ENCODE data around the gene GIMAP7.

GIMAP7 gene

DNA sequence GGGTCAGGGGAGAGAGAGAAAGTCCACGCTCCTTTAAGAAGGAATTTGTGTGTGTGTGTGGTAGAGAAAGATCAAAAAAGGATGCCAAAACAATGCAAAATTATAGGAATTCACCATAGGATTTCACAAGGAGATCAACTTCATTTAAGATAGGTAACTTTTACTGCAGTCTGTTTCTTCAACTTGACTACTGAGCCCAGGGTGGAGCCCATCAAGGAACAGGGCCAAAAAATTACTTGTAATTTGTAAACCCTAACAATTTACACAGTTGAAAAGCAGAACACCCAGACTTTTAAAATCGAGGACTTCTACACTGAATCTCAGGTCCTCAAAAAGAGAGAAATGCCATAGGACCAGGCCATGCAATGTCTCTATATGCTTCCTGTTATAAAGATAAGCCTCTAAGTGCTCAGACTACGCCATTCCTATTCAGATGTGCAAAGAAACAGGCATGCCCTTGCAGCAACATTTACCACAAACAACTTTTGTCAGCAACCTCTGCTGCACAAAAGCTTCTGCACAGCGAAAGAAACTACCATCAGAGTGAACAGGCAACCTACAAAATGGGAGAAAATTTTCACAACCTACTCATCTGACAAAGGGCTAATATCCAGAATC lies 42.0 kb downstream of the GIMAP7 start:
- Histone ChIP-seq H3K9ac (ENCODE audit: low read length) (no peak overlapping the region), H3K27ac (ENCODE audit: low read depth, low read length) (no peak overlapping the region), H3K9me3 (ENCODE audit: control insufficient read depth, insufficient read depth, low read depth, low read length) (peaks cover 25% of the 10 kb centered on the region), H3K4me3 (ENCODE audit: low read depth, low read length) (no peak overlapping the region), H3K4me1 (ENCODE audit: control insufficient read depth, insufficient read depth, low read length) (no peaks in the 10 kb centered on the region), H3K36me3 (ENCODE audit: control insufficient read depth, insufficient read depth, low read length) (no peaks in the 10 kb centered on the region), H3K27me3 (ENCODE audit: control insufficient read depth, insufficient read depth, low read length) (no peaks in the 10 kb centered on the region)

DNA sequence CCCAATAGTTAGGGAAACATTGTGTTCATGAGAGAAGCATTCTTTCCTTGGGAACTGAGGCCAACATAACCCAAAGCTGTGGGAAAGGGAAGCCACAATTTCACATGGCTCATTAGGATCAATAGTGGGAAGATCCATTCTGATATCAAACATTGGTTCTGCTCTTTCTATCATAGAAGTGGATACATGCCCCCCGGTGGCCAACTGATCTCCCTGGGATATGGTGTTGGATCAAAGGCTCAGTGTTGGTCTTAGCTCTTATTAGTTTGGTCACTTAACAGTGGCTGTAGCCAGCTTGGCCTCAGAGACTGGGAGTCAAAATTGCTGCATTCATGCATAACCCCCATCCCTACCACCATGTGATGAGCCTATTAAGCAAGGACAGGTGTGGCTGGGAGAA lies 45.8 kb downstream of the GIMAP7 start:
- H3K9ac ChIP-seq (ENCODE audit: low read length): no peak overlapping the region
- H3K9me3 ChIP-seq (ENCODE audit: control insufficient read depth, insufficient read depth, low read depth, low read length): peaks cover 18% of the 10 kb centered on the region
- peaks cover 12% of the 10 kb centered on the region; the same call in 1 of the 2 replicates for H3K4me1 ChIP-seq (ENCODE audit: control insufficient read depth, insufficient read depth, low read length)
- H3K27me3 ChIP-seq (ENCODE audit: control insufficient read depth, insufficient read depth, low read length): no peaks in the 10 kb centered on the region
- H3K4me3 ChIP-seq (ENCODE audit: low read depth, low read length): no peak overlapping the region; the same call in 1 of the 2 replicates
- H3K27ac ChIP-seq (ENCODE audit: low read depth, low read length): no peak overlapping the region
- no peaks in the 10 kb centered on the region for H3K36me3 ChIP-seq (ENCODE audit: control insufficient read depth, insufficient read depth, low read length)

DNA sequence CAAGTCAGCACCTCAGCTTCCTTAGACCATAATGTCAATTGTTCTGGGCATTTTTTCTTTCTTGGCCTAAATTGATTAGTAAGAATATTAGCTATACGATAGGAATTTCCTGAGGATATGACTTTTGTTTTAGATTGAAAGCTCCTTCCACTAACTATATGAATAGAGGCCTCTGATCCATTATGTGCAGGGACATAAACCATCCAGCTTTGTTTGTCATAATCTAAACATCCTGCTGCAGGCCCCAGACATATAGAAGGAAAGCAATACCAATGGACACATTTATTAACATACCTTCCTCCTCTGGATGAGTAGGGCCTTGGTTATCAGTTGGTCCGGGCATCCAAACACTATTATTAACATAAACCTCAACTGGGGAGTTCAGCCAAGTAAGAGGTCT lies 48.2 kb downstream of the GIMAP7 start:
- no peak overlapping the region for H3K27ac ChIP-seq (ENCODE audit: low read depth, low read length)
- H3K36me3 ChIP-seq (ENCODE audit: control insufficient read depth, insufficient read depth, low read length): no peaks in the 10 kb centered on the region
- peaks cover 30% of the 10 kb centered on the region for H3K4me1 ChIP-seq (ENCODE audit: control insufficient read depth, insufficient read depth, low read length)
- 0 out of 2 replicates have a peak, but pooled peaks cover 3% of the 10 kb centered on the region for H3K27me3 ChIP-seq (ENCODE audit: control insufficient read depth, insufficient read depth, low read length)
- no peak overlapping the region for H3K9ac ChIP-seq (ENCODE audit: low read length)
- peaks cover 15% of the 10 kb centered on the region for H3K9me3 ChIP-seq (ENCODE audit: control insufficient read depth, insufficient read depth, low read depth, low read length)
- no peak overlapping the region for H3K4me3 ChIP-seq (ENCODE audit: low read depth, low read length)

DNA sequence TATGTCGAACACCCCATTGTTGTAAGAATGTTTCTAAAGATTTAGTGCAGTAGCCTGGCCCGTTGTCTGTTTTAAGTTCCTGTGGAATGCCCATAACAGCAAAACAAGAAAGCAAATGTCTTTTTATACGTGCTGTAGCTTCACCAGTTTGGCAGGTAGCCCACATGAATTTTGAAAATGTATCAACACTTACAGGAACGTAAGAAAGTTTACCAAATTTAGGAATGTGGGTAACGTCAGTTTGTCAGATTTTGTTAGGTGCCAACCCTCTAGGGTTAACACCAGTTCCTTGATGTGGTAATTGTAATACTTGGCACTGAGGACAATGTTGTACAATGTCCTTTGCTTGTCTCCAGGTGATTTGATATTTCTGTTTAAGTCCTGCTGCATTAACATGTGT lies 49.3 kb downstream of the GIMAP7 start:
- H3K36me3 ChIP-seq (ENCODE audit: control insufficient read depth, insufficient read depth, low read length): no peaks in the 10 kb centered on the region
- peaks cover 30% of the 10 kb centered on the region for H3K4me1 ChIP-seq (ENCODE audit: control insufficient read depth, insufficient read depth, low read length)
- no peak overlapping the region for H3K4me3 ChIP-seq (ENCODE audit: low read depth, low read length)
- no peak overlapping the region for H3K9ac ChIP-seq (ENCODE audit: low read length)
- H3K27me3 ChIP-seq (ENCODE audit: control insufficient read depth, insufficient read depth, low read length): 0 out of 2 replicates have a peak, but pooled peaks cover 3% of the 10 kb centered on the region
- peaks cover 15% of the 10 kb centered on the region for H3K9me3 ChIP-seq (ENCODE audit: control insufficient read depth, insufficient read depth, low read depth, low read length)
- no peak overlapping the region for H3K27ac ChIP-seq (ENCODE audit: low read depth, low read length)

DNA sequence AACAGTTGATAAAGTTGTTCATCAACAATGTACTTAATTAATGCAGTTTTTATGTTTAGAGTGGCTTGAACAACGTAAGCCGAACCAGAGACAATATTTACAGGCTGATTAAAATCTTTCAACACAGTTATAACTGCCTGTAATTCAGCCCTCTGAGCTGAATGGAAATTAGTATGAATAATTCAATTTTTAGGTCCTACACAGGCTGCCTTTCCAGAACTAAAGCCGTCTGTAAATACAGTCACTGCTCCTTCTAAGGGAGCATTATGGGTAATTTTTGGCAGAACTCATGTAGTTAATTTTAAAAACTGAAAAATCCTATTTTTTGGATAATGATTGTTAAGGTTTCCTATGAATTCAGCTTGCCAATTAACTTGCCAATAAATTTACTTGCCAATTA lies 49.9 kb downstream of the GIMAP7 start:
- no peak overlapping the region for H3K27ac ChIP-seq (ENCODE audit: low read depth, low read length)
- H3K4me1 ChIP-seq (ENCODE audit: control insufficient read depth, insufficient read depth, low read length): peaks cover 30% of the 10 kb centered on the region
- H3K9me3 ChIP-seq (ENCODE audit: control insufficient read depth, insufficient read depth, low read depth, low read length): peaks cover 13% of the 10 kb centered on the region

DNA sequence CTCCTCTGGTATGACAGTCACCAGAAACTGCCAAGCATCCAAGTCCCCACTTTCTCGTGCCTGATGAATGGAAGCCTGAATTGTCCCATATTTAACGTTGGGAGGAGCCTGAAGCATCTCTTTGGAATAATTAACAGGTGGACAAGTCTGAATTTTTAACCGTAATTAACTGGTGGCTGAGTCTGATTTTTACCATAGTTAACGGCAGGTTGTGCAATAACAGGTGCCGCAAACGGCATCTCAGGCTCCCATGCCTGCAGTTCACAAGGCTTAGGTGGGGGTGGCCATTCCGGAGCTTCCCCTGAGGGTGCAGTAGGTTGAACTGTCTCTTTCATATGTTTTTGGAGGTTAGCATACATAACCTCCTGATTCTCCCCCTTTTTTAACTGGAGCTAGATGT lies 50.6 kb downstream of the GIMAP7 start:
- Histone ChIP-seq H3K36me3 (ENCODE audit: control insufficient read depth, insufficient read depth, low read length) (no peaks in the 10 kb centered on the region), H3K27ac (ENCODE audit: low read depth, low read length) (no peak overlapping the region), H3K9me3 (ENCODE audit: control insufficient read depth, insufficient read depth, low read depth, low read length) (peaks cover 10% of the 10 kb centered on the region), H3K9ac (ENCODE audit: low read length) (no peak overlapping the region), H3K4me1 (ENCODE audit: control insufficient read depth, insufficient read depth, low read length) (peaks cover 30% of the 10 kb centered on the region), H3K4me3 (ENCODE audit: low read depth, low read length) (no peak overlapping the region), H3K27me3 (ENCODE audit: control insufficient read depth, insufficient read depth, low read length) (0 out of 2 replicates have a peak, but pooled peaks cover 3% of the 10 kb centered on the region)

More for the DNA sequence above, 49.9 kb downstream of the GIMAP7 start:
- H3K36me3 ChIP-seq (ENCODE audit: control insufficient read depth, insufficient read depth, low read length): no peaks in the 10 kb centered on the region
- H3K9ac ChIP-seq (ENCODE audit: low read length): no peak overlapping the region
- no peak overlapping the region for H3K4me3 ChIP-seq (ENCODE audit: low read depth, low read length)
- H3K27me3 ChIP-seq (ENCODE audit: control insufficient read depth, insufficient read depth, low read length): 0 out of 2 replicates have a peak, but pooled peaks cover 3% of the 10 kb centered on the region

DNA sequence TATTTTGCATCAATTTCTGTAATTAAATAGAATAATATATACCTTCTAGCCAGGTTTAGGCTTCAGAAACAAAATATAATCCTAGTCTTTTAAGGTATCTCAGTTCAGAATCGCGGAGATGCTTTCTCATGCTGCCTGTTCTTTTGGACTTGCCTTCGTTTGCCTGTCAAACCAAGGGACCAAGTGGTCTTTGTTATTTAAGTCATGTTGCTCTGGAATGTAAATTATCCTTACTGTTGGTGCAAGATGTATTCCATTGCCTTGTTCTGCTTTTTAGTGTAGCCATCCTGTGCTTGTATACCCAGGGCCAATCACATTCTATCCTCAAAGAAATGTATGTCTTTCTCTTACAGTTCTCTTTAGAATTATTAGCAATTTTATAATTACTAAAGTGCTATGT lies 51.5 kb downstream of the GIMAP7 start:
- no peak overlapping the region for H3K4me3 ChIP-seq (ENCODE audit: low read depth, low read length)
- 0 out of 2 replicates have a peak, but pooled peaks cover 3% of the 10 kb centered on the region for H3K27me3 ChIP-seq (ENCODE audit: control insufficient read depth, insufficient read depth, low read length)
- no peak overlapping the region for H3K27ac ChIP-seq (ENCODE audit: low read depth, low read length)
- H3K9ac ChIP-seq (ENCODE audit: low read length): no peak overlapping the region
- 0 out of 2 replicates have a peak, but pooled peaks cover 1% of the 10 kb centered on the region for H3K9me3 ChIP-seq (ENCODE audit: control insufficient read depth, insufficient read depth, low read depth, low read length)
- peaks cover 30% of the 10 kb centered on the region for H3K4me1 ChIP-seq (ENCODE audit: control insufficient read depth, insufficient read depth, low read length)
- H3K36me3 ChIP-seq (ENCODE audit: control insufficient read depth, insufficient read depth, low read length): no peaks in the 10 kb centered on the region

DNA sequence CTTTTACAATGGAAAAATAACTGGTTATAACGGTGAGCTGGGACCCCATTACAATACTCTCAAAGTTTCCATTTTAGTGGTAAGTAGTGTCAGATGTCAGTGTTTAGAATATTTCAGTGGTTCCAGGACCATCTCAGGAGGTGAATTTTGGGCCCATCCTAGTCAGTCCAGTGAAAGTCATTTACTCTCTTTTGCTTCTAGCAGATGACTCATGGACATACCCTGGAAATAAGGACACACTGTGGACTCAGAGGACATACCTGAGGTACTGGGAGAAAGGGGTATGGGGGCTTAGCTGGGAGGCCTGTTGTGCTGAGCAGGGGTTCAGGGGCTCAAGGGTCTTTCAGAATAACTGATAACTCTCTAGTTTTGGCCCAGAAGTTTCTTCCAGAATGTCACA lies 51.9 kb downstream of the GIMAP7 start:
- no peak overlapping the region for H3K4me3 ChIP-seq (ENCODE audit: low read depth, low read length)
- H3K27me3 ChIP-seq (ENCODE audit: control insufficient read depth, insufficient read depth, low read length): 0 out of 2 replicates have a peak, but pooled peaks cover 3% of the 10 kb centered on the region
- no peaks in the 10 kb centered on the region for H3K9me3 ChIP-seq (ENCODE audit: control insufficient read depth, insufficient read depth, low read depth, low read length)
- H3K9ac ChIP-seq (ENCODE audit: low read length): no peak overlapping the region
- H3K27ac ChIP-seq (ENCODE audit: low read depth, low read length): no peak overlapping the region
- H3K36me3 ChIP-seq (ENCODE audit: control insufficient read depth, insufficient read depth, low read length): no peaks in the 10 kb centered on the region
- H3K4me1 ChIP-seq (ENCODE audit: control insufficient read depth, insufficient read depth, low read length): peaks cover 30% of the 10 kb centered on the region

DNA sequence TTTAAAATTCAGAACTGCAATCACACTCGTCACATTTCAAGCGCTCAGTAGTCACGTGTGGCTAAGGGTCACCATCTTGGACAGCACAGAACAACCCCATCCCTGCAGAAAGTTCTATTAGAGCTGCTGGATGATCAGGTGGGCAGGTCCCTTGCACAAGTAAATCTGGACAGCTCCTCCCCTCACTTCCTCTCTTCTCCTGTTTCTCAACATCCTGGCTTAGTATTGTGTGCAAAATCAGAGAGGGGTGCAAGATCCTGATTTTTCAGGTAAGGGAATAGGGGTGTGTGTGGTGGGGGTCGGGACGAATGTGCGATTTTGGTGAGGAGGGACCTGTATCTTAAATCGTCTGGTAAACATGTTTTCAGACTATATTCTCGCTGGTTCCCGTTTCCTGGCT lies 52.5 kb downstream of the GIMAP7 start, which contains the start of gene GIMAP4:
GIMAP4 (plus strand) TSS at position 222 of the 400 bp plus-strand sequence. CDS start 2,512 bp downstream, outside the sequence.
- no peaks in the 10 kb centered on the region for H3K9me3 ChIP-seq (ENCODE audit: control insufficient read depth, insufficient read depth, low read depth, low read length)
- no peak within 1 kb of the TSS for H3K27ac ChIP-seq (ENCODE audit: low read depth, low read length)
- no peaks in the 10 kb centered on the region for H3K36me3 ChIP-seq (ENCODE audit: control insufficient read depth, insufficient read depth, low read length)
- no peak within 1 kb of the TSS for H3K4me3 ChIP-seq (ENCODE audit: low read depth, low read length)
- peaks cover 30% of the 10 kb centered on the region for H3K4me1 ChIP-seq (ENCODE audit: control insufficient read depth, insufficient read depth, low read length)
- H3K27me3 ChIP-seq (ENCODE audit: control insufficient read depth, insufficient read depth, low read length): 0 out of 2 replicates have a peak, but pooled peaks cover 3% of the 10 kb centered on the region
- H3K9ac ChIP-seq (ENCODE audit: low read length): no peak within 1 kb of the TSS

DNA sequence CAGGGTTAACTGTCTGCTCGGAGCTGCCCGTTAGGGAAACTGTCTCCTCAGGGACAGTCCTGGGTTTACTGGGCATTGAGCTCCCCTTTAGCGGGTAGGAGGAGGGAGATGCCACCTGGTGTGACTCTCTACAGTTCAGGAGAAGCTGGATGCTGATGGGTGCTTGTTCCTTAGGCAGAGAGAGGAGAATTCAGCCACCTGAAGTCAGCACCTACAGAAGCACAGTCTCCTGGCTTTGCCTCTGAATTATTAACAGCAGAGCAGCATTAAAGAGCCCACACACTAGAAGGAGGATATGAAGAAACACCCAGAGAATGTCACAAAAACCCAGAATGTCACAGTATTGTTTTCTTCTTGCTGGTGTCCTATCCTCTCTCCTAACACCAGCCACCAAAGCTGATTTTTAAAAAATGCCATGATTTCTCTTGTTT lies 53.2 kb downstream of the GIMAP7 start:
- Histone ChIP-seq H3K27me3 (ENCODE audit: control insufficient read depth, insufficient read depth, low read length) (0 out of 2 replicates have a peak, but pooled peaks cover 3% of the 10 kb centered on the region), H3K9me3 (ENCODE audit: control insufficient read depth, insufficient read depth, low read depth, low read length) (no peaks in the 10 kb centered on the region), H3K4me1 (ENCODE audit: control insufficient read depth, insufficient read depth, low read length) (peaks cover 30% of the 10 kb centered on the region), H3K36me3 (ENCODE audit: control insufficient read depth, insufficient read depth, low read length) (no peaks in the 10 kb centered on the region), H3K9ac (ENCODE audit: low read length) (no peak overlapping the region), H3K4me3 (ENCODE audit: low read depth, low read length) (no peak overlapping the region), H3K27ac (ENCODE audit: low read depth, low read length) (no peak overlapping the region)

DNA sequence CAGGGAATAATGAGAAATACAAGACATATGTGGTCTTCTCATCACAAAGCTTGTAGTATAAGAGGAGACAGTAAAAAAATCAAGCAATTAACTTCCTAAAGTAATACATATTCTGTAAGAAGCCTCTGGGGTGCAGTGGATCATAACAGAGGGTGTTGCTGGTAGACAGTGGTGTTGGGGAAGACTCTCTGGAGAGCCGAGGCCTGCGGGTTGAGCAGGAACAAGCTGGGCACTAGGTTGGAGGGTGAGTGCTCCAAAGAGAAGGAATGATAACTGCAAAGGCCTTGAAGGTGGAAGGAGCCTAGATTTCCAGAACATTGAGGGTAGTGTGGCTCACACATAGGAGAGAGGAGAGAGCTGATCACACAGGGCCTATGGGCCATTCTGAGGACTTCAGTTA lies 54.0 kb downstream of the GIMAP7 start:
- no peak overlapping the region for H3K27ac ChIP-seq (ENCODE audit: low read depth, low read length)
- 0 out of 2 replicates have a peak, but pooled peaks cover 3% of the 10 kb centered on the region for H3K27me3 ChIP-seq (ENCODE audit: control insufficient read depth, insufficient read depth, low read length)
- no peaks in the 10 kb centered on the region for H3K9me3 ChIP-seq (ENCODE audit: control insufficient read depth, insufficient read depth, low read depth, low read length)
- no peaks in the 10 kb centered on the region for H3K36me3 ChIP-seq (ENCODE audit: control insufficient read depth, insufficient read depth, low read length)
- no peak overlapping the region for H3K9ac ChIP-seq (ENCODE audit: low read length)
- H3K4me1 ChIP-seq (ENCODE audit: control insufficient read depth, insufficient read depth, low read length): peaks cover 27% of the 10 kb centered on the region
- no peak overlapping the region for H3K4me3 ChIP-seq (ENCODE audit: low read depth, low read length)

Measured in HUES6 (cell line).